GM21526 (cell line): ENCODE data around the gene FABP3.

ENCODE experiments used
- ATAC-seq: cut with Tn5 transposase; IDR thresholded peaks from one replicate; pipeline ENCODE4 v1.9.1; 2021; ENCODE audit warnings: moderate library complexity; ENCODE audit not compliant: unreplicated experiment, low FRiP score

Gene FABP3

GRCh38 chr1:31373056-31373896 lies at the start of gene FABP3:
TSS of gene FABP3 (minus strand) at chr1:31373076. CDS start at chr1:31373014, 62 bp downstream.
- no peak for ATAC-seq

- ATAC-seq = no peak
These were observed 48.6 kb upstream of the FABP3 start for GRCh38 chr1:31421371-31422040.

- ATAC-seq = no peak
These were observed 47.8 kb upstream of the FABP3 start for GRCh38 chr1:31420716-31421115.

GRCh38 chr1:31418626-31419323 lies 45.9 kb upstream of the FABP3 start:
- ATAC-seq = no peak

- no peak for ATAC-seq
These were observed 44.3 kb upstream of the FABP3 start for GRCh38 chr1:31417148-31417547.

GRCh38 chr1:31416101-31416736 lies 43.3 kb upstream of the FABP3 start:
- no peak for ATAC-seq

- no peak for ATAC-seq
These were observed 42.8 kb upstream of the FABP3 start for GRCh38 chr1:31415658-31416057.

GRCh38 chr1:31414980-31415370 lies 42.1 kb upstream of the FABP3 start:
- ATAC-seq = no peak

GRCh38 chr1:31413405-31414001 lies 40.6 kb upstream of the FABP3 start:
- no peak for ATAC-seq

- ATAC-seq = no peak
These were observed 40.0 kb upstream of the FABP3 start, which contains the start of gene SERINC2 for GRCh38 chr1:31412732-31413404. TSS of gene SERINC2 (plus strand) at chr1:31413213. CDS start at chr1:31413266, 53 bp downstream.

GRCh38 chr1:31412205-31412604 lies 39.3 kb upstream of the FABP3 start:
- no peak for ATAC-seq

GRCh38 chr1:31410871-31411270 lies 38.0 kb upstream of the FABP3 start:
- no peak for ATAC-seq

GRCh38 chr1:31409946-31410858 lies 37.3 kb upstream of the FABP3 start:
- ATAC-seq = no peak

- no peak for ATAC-seq
These were observed 36.0 kb upstream of the FABP3 start for GRCh38 chr1:31408788-31409318.

- no peak for ATAC-seq
These were observed 34.3 kb upstream of the FABP3 start for GRCh38 chr1:31407029-31407626.

GRCh38 chr1:31405578-31406245 lies 32.8 kb upstream of the FABP3 start:
- no peak for ATAC-seq

GRCh38 chr1:31401241-31401640 lies 28.4 kb upstream of the FABP3 start:
- no peak for ATAC-seq

GRCh38 chr1:31400393-31400792 lies 27.5 kb upstream of the FABP3 start:
- no peak for ATAC-seq
